Pancreas (tissue), 10 donors: Measurements from ENCODE around the gene STXBP4. TPM values are rescaled to one million over a fixed set of nuclear protein-coding genes. Genes with fewer than 3 reads are reported as not detected.
A peak's percentile ranks its signal among the peaks of the same experiment; 100 is the strongest.

ENCODE experiments used
- ATAC-seq, 4 donors: fragments of 200-7000 bp; cut with Tn5 transposase; one replicate each; pipeline versions ENCODE4 v1.8.0 to v1.9.1; 2020; ENCODE audit warnings: mild to moderate bottlenecking in 4 of 4, moderate library complexity in 4 of 4
- DNase-seq, 6 donors: peaks; one replicate each; pipeline ENCODE4 v3.0.0-alpha.2; 2020
- FAIRE-seq: peaks from 2 replicates; lab custom pipeline; 2012; peaks lifted over from hg19 to GRCh38; lab: Jason Lieb, UNC
- H3K27ac ChIP-seq, 4 donors: fragments of 200-600 bp; sonication (generic); 1 replicate in 3 of 4; 2 replicates in 1 of 4; pipeline versions ENCODE4 v1.5.0 to v1.8.0; 2020
- H3K27me3 ChIP-seq, 4 donors: fragments of 200-600 bp; one replicate each; pipeline ENCODE4 v1.8.0; 2021
- H3K36me3 ChIP-seq, 3 donors: fragments of 200-600 bp; sonication (generic) in 1 of 3; one replicate each; pipeline versions ENCODE4 v1.5.0 to v1.8.0; 2020 to 2021
- H3K4me1 ChIP-seq, 3 donors: fragments of 200-600 bp; one replicate each; pipeline ENCODE4 v1.8.0; 2021
- H3K4me3 ChIP-seq, 4 donors: fragments of 200-600 bp; sonication (generic) in 2 of 4; one replicate each; pipeline versions ENCODE4 v1.5.0 to v1.8.0; 2020 to 2021
- H3K9me3 ChIP-seq, 4 donors: fragments of 200-600 bp; one replicate each; pipeline ENCODE4 v1.8.0; 2021
- CTCF ChIP-seq, 4 donors: fragments of 200-600 bp; sonication (generic) in 3 of 4; IDR thresholded peaks; one replicate each; pipeline versions ENCODE4 v1.5.0 to v1.8.0; 2021; ENCODE audit warnings: antibody characterized with exemption in 4 of 4
- WGBS, 2 donors: extraction: QIAGEN DNeasy Blood & Tissue Kit; methylation state at CpG; one replicate each; pipeline ENCODE4 v1.1.7; 2013; 5-methylcytosine and 5-hydroxymethylcytosine counted together
- intact Hi-C, 3 donors: fragments of 100-400 bp; cut with DNase I; formaldehyde crosslinking; loops; one replicate each; pipeline versions ENCODE4 v1.11.1 to v1.14.2; 2022
- polyA plus RNA-seq, 2 donors: library from polyadenylated mRNA; stranded (reverse); fragments of 200-250 nt; gene quantifications; one replicate each; pipeline ENCODE4 v1.2.3, GENCODE V29; 2013
- total RNA-seq, 6 donors: library from RNA; stranded (reverse); fragmentation: NEBNext Ultra II Directional in 4 of 6; extraction: Animal tissue kit (Norgen Biotek cat#: 25700) in 4 of 6; gene quantifications; one replicate each; pipeline versions ENCODE4 v1.2.1 to v1.2.4, GENCODE V29; 2021 to 2023
- donor health status: healthy with polysubstance abuse.
- donor health status: DM: no; HTN: no; CAD: no; lungs with moderate emphysema.
- donor health status: DM: no; HTN: no; CAD: no.
- donor health status: control.
- donor health status: control.
- donor health status: Bipolar disorder and iron deficiency.
- donor health status: DM: yes; HTN: yes; CAD: no.
- donor health status: DM: no; HTN: no; CAD: no.
- donor health status: DM: no; HTN: no; CAD: no.
- donor health status: DM: yes; HTN: yes; CAD: no.

The STXBP4 gene
- total and polyA plus RNA-seq, 8 donors, result 0.72 to 12.6 (median 5.4) TPM

GRCh38 chr17:55155856-55156560 is 187.4 kb downstream of the STXBP4 start:
- no peak overlapping the region for H3K4me3 ChIP-seq
- no peaks in the 10 kb centered on the region for H3K27me3 ChIP-seq
- H3K27ac ChIP-seq, result no peak overlapping the region
- H3K9me3 ChIP-seq, result no peaks in the 10 kb centered on the region
- intact Hi-C loops, result no loop called here
- FAIRE-seq (no peak), ATAC-seq (no peak), DNase-seq (no peak)
- peaks cover 10 to 26% (median 20%) of the 10 kb centered on the region in 3 donors for H3K4me1 ChIP-seq
- no peaks in the 10 kb centered on the region for H3K36me3 ChIP-seq
- WGBS, 2 donors, result 19 to 22% methylated on average over 2 of the region's 2 CpGs
- no peak for TF ChIP-seq CTCF (IDR thresholded peaks at IDR 0.05)

GRCh38 chr17:55157165-55157564 is 188.6 kb downstream of the STXBP4 start:
- DNase-seq (peak in 1 of 6 donors; percentile 3), ATAC-seq (peak; percentile 60 to 89 (median 80)), FAIRE-seq (no peak)
- H3K36me3 ChIP-seq, result no peaks in the 10 kb centered on the region
- H3K4me1 ChIP-seq, result peaks cover 10 to 26% (median 20%) of the 10 kb centered on the region in 3 donors
- no peaks in the 10 kb centered on the region for H3K9me3 ChIP-seq
- WGBS, 2 donors, result 18 to 19% methylated on average over 2 of the region's 2 CpGs
- H3K27me3 ChIP-seq, result no peaks in the 10 kb centered on the region
- no peak for TF ChIP-seq CTCF (IDR thresholded peaks at IDR 0.05)
- intact Hi-C loops, result no loop called here
- no peak overlapping the region for H3K4me3 ChIP-seq
- no peak overlapping the region for H3K27ac ChIP-seq

GRCh38 chr17:55158439-55158838 is 189.9 kb downstream of the STXBP4 start:
- Histone ChIP-seq H3K27ac (no peak overlapping the region), H3K4me1 (peaks cover 10 to 26% (median 20%) of the 10 kb centered on the region in 3 donors), H3K4me3 (no peak overlapping the region), H3K36me3 (no peaks in the 10 kb centered on the region), H3K27me3 (no peaks in the 10 kb centered on the region), H3K9me3 (no peaks in the 10 kb centered on the region)
- FAIRE-seq (no peak), DNase-seq (no peak), ATAC-seq (no peak)
- intact Hi-C loops, result no loop called here
- no peak for TF ChIP-seq CTCF (IDR thresholded peaks at IDR 0.05)
- WGBS, 2 donors, result 70 to 98% methylated on average over 2 of the region's 2 CpGs

GRCh38 chr17:55159251-55159650 is 190.7 kb downstream of the STXBP4 start:
- H3K27ac ChIP-seq, result no peak overlapping the region
- TF ChIP-seq CTCF (IDR thresholded peaks at IDR 0.05), result no peak
- DNase-seq (no peak), FAIRE-seq (no peak), ATAC-seq (no peak)
- H3K36me3 ChIP-seq, result no peaks in the 10 kb centered on the region
- H3K4me1 ChIP-seq, result peaks cover 10 to 26% (median 20%) of the 10 kb centered on the region in 3 donors
- no peak overlapping the region for H3K4me3 ChIP-seq
- H3K9me3 ChIP-seq, result no peaks in the 10 kb centered on the region
- no peaks in the 10 kb centered on the region for H3K27me3 ChIP-seq
- WGBS, 2 donors, result 91 to 92% methylated on average over 2 of the region's 2 CpGs
- intact Hi-C loops, result no loop called here

- 92 to 94% methylated on average over 7 of the region's 7 CpGs for WGBS, 2 donors
- Histone ChIP-seq H3K4me1 (peaks cover 8 to 14% (median 10%) of the 10 kb centered on the region in 3 donors), H3K9me3 (no peaks in the 10 kb centered on the region), H3K4me3 (no peak overlapping the region), H3K36me3 (no peaks in the 10 kb centered on the region), H3K27me3 (no peaks in the 10 kb centered on the region), H3K27ac (no peak overlapping the region)
- intact Hi-C loops, result no loop called here
- DNase-seq (no peak), FAIRE-seq (no peak), ATAC-seq (no peak)
- no peak for TF ChIP-seq CTCF (IDR thresholded peaks at IDR 0.05)
Observed at GRCh38 chr17:55160501-55160900, 191.9 kb downstream of the STXBP4 start.
